ENCODE data around the gene RASSF3.

The RASSF3 gene

GRCh38 chr12:64709429-64709828 is 99.1 kb downstream of the RASSF3 start:
- TF ChIP-seq CTCF (IDR thresholded peaks at IDR 0.05; ENCODE audit: insufficient read depth, low read length, missing control alignments) = no peak

GRCh38 chr12:64713376-64713775 is 103.1 kb downstream of the RASSF3 start:
- POLR2A ChIA-PET = no interaction called here
- no peak for TF ChIP-seq CTCF (IDR thresholded peaks at IDR 0.05; ENCODE audit: insufficient read depth, low read length, missing control alignments)
- CTCF ChIA-PET = no interaction called here
- DNase-seq (ENCODE audit: low read depth, low spot score) = no peak
- no peak overlapping the region for H3K4me3 ChIP-seq (ENCODE audit: low read depth, low read length)

More at GRCh38 chr12:64709429-64709828, 99.1 kb downstream of the RASSF3 start:
- CTCF ChIA-PET = interaction anchor here (1.8 to 4.6 kb wide), 2 partner anchors 13 to 160 kb away, joined by 12 to 38 read pairs; no protein-coding TSS in a partner anchor
- POLR2A ChIA-PET = no interaction called here
- DNase-seq (ENCODE audit: low read depth, low spot score) = no peak
- no peak overlapping the region for H3K4me3 ChIP-seq (ENCODE audit: low read depth, low read length)

DNA sequence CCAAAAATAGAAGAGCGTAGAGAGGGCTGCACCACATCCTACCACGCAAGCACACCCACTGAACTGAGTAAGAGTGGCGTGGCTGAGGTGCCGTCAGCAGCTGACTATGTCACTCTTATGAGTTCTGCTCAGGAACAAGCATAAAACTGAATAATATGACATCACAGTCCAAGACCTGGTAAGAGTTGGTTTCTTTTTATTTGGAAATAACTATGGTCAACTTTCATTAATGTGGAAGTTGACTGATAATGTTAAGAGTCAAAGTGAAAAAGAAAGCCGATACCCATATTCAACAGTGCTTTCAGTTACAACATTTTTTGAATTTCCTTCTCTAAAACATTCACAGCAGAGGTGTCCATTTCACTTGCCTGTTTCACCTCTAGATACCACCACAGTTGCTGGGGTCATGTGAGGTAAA is 104.3 kb downstream of the RASSF3 start:
- DNase-seq (ENCODE audit: low read depth, low spot score) = no peak
- no peak overlapping the region for H3K4me3 ChIP-seq (ENCODE audit: low read depth, low read length)
- TF ChIP-seq CTCF (IDR thresholded peaks at IDR 0.05; ENCODE audit: insufficient read depth, low read length, missing control alignments) = no peak
- ChIA-PET CTCF (interaction anchor here (0.9 to 1.5 kb wide), 2 partner anchors 17 to 165 kb away, joined by 3 to 4 read pairs; no protein-coding TSS in a partner anchor), POLR2A (no interaction called here)

DNA sequence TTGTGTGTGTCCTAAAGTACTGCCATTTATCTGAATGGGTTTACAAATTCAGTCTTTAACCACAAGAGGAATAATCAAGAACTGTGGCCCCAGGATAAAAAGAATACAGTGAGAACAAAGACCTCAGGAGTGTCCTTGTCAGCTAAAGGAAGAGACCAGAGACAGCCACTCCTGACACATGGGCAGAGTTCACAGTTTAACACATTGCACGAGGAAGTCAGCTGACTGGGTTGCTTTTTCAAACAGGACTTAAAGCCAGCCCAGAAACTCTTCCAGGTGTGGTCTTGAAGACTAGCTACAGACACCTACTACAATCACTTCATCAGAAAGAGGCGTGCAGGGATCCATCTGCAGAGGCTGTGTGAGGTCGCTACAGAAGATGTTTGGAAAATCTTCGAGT is 106.1 kb downstream of the RASSF3 start:
- TF ChIP-seq CTCF (IDR thresholded peaks at IDR 0.05; ENCODE audit: insufficient read depth, low read length, missing control alignments) = no peak
- ChIA-PET POLR2A (no interaction called here), CTCF (interaction anchor here (1.0 to 1.3 kb wide), 4 partner anchors 9 to 166 kb away, joined by 3 to 7 read pairs (median 4); no protein-coding TSS in a partner anchor)
- DNase-seq (ENCODE audit: low read depth, low spot score) = no peak
- H3K4me3 ChIP-seq (ENCODE audit: low read depth, low read length) = no peak overlapping the region

DNA sequence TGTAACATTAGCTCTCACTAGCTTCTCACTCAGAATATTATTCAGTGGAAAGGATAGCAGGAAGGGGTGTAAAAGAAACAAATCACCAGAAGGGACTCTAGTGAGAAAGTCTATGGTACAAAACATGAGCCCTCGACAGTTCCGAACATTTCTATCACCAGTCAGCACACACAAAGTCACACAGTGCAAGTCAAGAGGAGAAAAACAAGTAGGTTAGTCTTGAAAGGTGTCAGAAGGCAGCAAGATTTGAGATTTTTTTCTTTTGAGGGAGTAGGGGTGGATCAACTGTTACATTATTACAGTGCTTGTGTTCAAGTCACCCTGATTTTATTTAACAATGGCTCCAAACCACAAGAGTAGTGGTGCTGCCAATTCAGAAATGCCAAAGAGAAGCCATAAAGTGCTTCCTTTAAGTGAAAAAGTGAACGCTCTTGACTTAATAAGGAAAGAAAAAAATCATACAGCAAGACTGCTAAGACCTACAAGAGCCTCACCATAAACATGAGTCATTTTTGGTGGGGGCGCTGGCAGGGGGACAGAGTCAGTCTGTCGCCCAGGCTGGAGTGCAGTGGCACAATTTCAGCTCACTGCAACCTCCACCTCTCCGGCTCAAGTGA is 106.7 kb downstream of the RASSF3 start:
- TF ChIP-seq CTCF (IDR thresholded peaks at IDR 0.05; ENCODE audit: insufficient read depth, low read length, missing control alignments) = no peak
- POLR2A ChIA-PET = no interaction called here
- H3K4me3 ChIP-seq (ENCODE audit: low read depth, low read length) = no peak overlapping the region
- no peak for DNase-seq (ENCODE audit: low read depth, low spot score)
- CTCF ChIA-PET = interaction anchor here (1.0 to 1.3 kb wide), 2 partner anchors 19 to 167 kb away, joined by 4 to 7 read pairs; no protein-coding TSS in a partner anchor

DNA sequence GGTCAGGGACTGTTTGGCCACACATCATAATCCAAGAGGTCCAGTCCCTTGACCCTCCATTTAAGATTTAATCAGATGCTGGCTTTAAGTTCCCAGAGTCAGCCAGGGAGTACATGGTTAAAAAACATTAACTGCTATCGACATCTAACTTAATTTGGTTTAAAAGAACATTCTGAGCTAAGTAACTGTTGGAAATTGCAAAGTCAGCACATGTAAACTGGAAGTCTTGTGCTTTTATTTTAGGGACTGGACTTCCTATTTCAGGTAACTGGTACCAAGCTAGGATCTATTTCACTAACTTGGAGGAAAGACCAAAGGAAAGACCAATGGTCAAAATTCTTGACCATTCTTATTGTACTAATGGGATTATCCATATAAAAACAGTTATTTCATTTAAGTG is 108.4 kb downstream of the RASSF3 start:
- ChIA-PET POLR2A (no interaction called here), CTCF (interaction anchor here (0.7 to 1.4 kb wide), 3 partner anchors 10 to 21 kb away, joined by 3 to 4 read pairs (median 3); no protein-coding TSS in a partner anchor)
- TF ChIP-seq CTCF (IDR thresholded peaks at IDR 0.05; ENCODE audit: insufficient read depth, low read length, missing control alignments) = no peak
- H3K4me3 ChIP-seq (ENCODE audit: low read depth, low read length) = no peak overlapping the region
- no peak for DNase-seq (ENCODE audit: low read depth, low spot score)

Data from AG04449 (cell line).